ENCODE data around the gene CNNM2.

Gene CNNM2

GRCh38 chr10:103079100-103079499, 161.0 kb downstream of the CNNM2 start:
- Histone ChIP-seq H3K79me2 (ENCODE audit: insufficient read depth, low read length) (no peaks in the 10 kb centered on the region), H3K4me3 (ENCODE audit: insufficient read depth, low read length, poor library complexity, severe bottlenecking) (no peak overlapping the region), H3K9me3 (ENCODE audit: insufficient read depth, low read length) (no peaks in the 10 kb centered on the region), H3K9ac (ENCODE audit: low read length) (no peak overlapping the region), H3K27ac (ENCODE audit: low read depth, low read length) (no peak overlapping the region), H3K36me3 (ENCODE audit: low read length) (no peaks in the 10 kb centered on the region), H2AFZ (ENCODE audit: low read depth, low read length, severe bottlenecking) (no peak overlapping the region), H3K4me2 (ENCODE audit: low read depth, low read length, poor library complexity, severe bottlenecking) (no peak overlapping the region), H3K9me2 (replicated peaks; ENCODE audit: insufficient read depth, low read length) (no peaks in the 10 kb centered on the region), H3F3A (ENCODE audit: insufficient read depth) (no peaks in the 10 kb centered on the region), H4K20me1 (ENCODE audit: low read depth, low read length) (no peaks in the 10 kb centered on the region), H3K27me3 (ENCODE audit: low read length) (no peaks in the 10 kb centered on the region)
- TF ChIP-seq, protein P1, sequence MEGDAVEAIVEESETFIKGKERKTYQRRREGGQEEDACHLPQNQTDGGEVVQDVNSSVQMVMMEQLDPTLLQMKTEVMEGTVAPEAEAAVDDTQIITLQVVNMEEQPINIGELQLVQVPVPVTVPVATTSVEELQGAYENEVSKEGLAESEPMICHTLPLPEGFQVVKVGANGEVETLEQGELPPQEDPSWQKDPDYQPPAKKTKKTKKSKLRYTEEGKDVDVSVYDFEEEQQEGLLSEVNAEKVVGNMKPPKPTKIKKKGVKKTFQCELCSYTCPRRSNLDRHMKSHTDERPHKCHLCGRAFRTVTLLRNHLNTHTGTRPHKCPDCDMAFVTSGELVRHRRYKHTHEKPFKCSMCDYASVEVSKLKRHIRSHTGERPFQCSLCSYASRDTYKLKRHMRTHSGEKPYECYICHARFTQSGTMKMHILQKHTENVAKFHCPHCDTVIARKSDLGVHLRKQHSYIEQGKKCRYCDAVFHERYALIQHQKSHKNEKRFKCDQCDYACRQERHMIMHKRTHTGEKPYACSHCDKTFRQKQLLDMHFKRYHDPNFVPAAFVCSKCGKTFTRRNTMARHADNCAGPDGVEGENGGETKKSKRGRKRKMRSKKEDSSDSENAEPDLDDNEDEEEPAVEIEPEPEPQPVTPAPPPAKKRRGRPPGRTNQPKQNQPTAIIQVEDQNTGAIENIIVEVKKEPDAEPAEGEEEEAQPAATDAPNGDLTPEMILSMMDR (IDR thresholded peaks at IDR 0.05; ENCODE audit: insufficient read depth, low read length, poor library complexity, severe bottlenecking): no peak
- TF ChIP-seq EZH2phosphoT487 (conservative IDR thresholded peaks at IDR 0.05; ENCODE audit: low read length): no peak

- Histone ChIP-seq H3K9me2 (replicated peaks; ENCODE audit: insufficient read depth, low read length) (no peaks in the 10 kb centered on the region), H3K4me2 (ENCODE audit: low read depth, low read length, poor library complexity, severe bottlenecking) (no peak overlapping the region), H3K9ac (ENCODE audit: low read length) (no peak overlapping the region), H4K20me1 (ENCODE audit: low read depth, low read length) (no peaks in the 10 kb centered on the region), H2AFZ (ENCODE audit: low read depth, low read length, severe bottlenecking) (no peak overlapping the region), H3K36me3 (ENCODE audit: low read length) (no peaks in the 10 kb centered on the region), H3K9me3 (ENCODE audit: insufficient read depth, low read length) (no peaks in the 10 kb centered on the region), H3K4me3 (ENCODE audit: insufficient read depth, low read length, poor library complexity, severe bottlenecking) (no peak overlapping the region), H3F3A (ENCODE audit: insufficient read depth) (no peaks in the 10 kb centered on the region), H3K79me2 (ENCODE audit: insufficient read depth, low read length) (no peaks in the 10 kb centered on the region), H3K27ac (ENCODE audit: low read depth, low read length) (no peak overlapping the region), H3K27me3 (ENCODE audit: low read length) (no peaks in the 10 kb centered on the region)
- TF ChIP-seq EZH2phosphoT487 (conservative IDR thresholded peaks at IDR 0.05; ENCODE audit: low read length): no peak
- TF ChIP-seq, protein P1 (IDR thresholded peaks at IDR 0.05; ENCODE audit: insufficient read depth, low read length, poor library complexity, severe bottlenecking): no peak
Observed at GRCh38 chr10:103079946-103080345, 161.9 kb downstream of the CNNM2 start.

DNA sequence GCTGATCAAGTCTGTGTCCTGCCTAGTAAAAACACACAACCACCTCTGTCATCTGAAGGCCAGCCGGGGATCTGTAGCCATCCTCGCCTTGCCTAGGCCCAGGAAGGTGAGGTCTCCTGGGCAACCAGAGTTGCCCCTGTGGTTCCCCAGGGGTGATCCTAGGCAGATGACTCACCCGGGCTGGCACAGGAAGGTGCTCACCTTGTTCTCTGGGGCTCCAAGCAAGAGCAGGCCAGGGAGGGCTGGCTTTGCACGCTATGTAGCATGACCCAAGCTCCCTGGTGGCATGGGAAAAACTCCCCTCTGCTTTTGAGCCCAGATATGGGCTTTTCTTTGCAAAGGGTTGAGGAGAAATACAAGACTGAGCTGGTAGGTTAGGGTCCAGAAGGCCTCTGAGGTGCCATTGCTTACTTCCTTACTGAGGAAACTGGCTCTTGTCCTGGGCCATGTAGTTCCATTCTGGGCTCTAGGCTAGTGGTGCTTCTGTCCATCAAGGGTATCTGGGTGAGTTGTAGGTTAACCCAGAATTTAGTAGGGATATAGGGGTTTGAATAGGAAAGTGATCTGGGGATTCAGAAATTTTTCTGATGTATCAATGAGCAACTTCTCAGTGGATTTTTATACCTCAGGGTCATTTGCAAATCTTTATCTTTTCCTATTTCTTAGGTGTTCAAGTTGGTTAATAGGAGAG, 162.9 kb downstream of the CNNM2 start:
- H4K20me1 ChIP-seq (ENCODE audit: low read depth, low read length): no peaks in the 10 kb centered on the region
- H3F3A ChIP-seq (ENCODE audit: insufficient read depth): no peaks in the 10 kb centered on the region
- no peaks in the 10 kb centered on the region for H3K9me2 ChIP-seq (replicated peaks; ENCODE audit: insufficient read depth, low read length)
- no peaks in the 10 kb centered on the region for H3K9me3 ChIP-seq (ENCODE audit: insufficient read depth, low read length)
- no peaks in the 10 kb centered on the region for H3K27me3 ChIP-seq (ENCODE audit: low read length)
- H3K36me3 ChIP-seq (ENCODE audit: low read length): peaks cover 4% of the 10 kb centered on the region; the same call in 1 of the 2 replicates
- no peaks in the 10 kb centered on the region for H3K79me2 ChIP-seq (ENCODE audit: insufficient read depth, low read length)
- no peak for TF ChIP-seq EZH2phosphoT487 (conservative IDR thresholded peaks at IDR 0.05; ENCODE audit: low read length)
- TF ChIP-seq, protein P1 (IDR thresholded peaks at IDR 0.05; ENCODE audit: insufficient read depth, low read length, poor library complexity, severe bottlenecking): no peak
- no peak overlapping the region for H3K4me3 ChIP-seq (ENCODE audit: insufficient read depth, low read length, poor library complexity, severe bottlenecking)
- H3K27ac ChIP-seq (ENCODE audit: low read depth, low read length): no peak overlapping the region
- H2AFZ ChIP-seq (ENCODE audit: low read depth, low read length, severe bottlenecking): no peak overlapping the region
- H3K4me2 ChIP-seq (ENCODE audit: low read depth, low read length, poor library complexity, severe bottlenecking): no peak overlapping the region
- no peak overlapping the region for H3K9ac ChIP-seq (ENCODE audit: low read length)

Data from SU-DHL-6 (cell line).